Measurements from ENCODE around the gene PUDP. TPM values are rescaled to one million over a fixed set of nuclear protein-coding genes. Genes with fewer than 3 reads are reported as not detected.

The PUDP gene
- polyA plus RNA-seq, 3 donors, result 4.3 to 12.3 (median 8.0) TPM

DNA sequence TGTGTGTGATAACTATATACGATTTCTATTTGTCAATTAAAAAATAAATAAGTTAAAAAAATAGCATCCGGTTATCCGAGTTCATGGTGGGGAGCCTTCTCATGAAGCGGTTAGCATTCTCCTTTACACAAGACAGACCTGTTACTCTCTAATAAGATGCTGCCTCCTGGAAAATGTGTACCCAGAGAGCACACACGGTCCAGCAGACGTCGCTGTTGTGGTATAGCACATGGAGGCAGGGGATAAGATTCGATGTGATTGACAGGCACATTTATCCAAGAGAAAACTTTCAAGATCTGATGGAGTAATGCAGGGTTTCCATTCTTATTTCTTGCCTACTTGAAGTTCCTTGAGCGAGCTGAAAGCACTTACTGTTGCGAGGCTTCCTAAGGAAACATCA, 63.1 kb downstream of the PUDP start:
- no peak overlapping the region for H3K27ac ChIP-seq (ENCODE audit: low read depth, low read length)
- 96 to 97% (median 96%) methylated on average over 10 of the region's 10 CpGs for WGBS, 3 donors

DNA sequence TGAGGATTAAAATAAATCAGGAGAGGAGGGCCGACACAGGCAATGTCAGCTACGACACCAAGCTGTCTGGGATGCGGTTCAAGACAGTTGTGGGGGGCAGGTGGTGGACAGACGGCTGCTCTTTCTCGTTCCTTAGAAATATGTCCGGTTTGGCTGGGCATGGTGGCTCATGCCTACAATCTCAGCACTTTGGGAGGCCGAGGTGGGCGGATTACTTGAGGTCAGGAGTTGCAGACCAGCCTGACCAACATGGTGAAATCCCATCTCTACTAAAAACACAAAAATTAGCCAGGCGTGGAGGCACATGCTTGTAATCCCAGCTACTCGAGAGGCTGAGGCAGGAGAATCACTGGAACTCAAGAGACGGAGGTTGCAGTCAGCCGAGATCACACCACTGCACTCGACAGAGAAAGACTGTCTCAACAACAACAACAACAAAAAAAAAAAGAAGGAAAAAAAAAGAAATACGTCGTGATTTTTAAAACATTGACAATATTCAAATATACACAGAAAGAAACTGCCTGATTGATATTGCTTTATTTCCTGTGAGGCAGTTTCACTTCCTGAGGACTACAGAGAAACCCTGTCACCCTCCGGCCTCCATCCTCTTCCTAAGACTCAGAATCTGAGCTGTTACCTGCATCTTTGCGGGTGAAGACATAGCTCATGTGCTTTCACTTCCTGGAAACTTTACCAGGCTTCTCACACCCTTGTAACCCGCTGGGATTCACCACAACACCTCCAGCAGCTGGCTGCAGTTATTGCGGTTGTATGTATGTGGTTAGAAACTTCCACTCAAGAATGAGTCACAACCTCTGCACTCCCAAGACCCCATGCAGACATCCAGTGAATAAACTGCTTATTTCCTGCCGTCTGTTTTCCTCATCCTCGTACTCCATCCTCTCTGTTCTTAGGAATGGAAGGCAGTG, 64.2 kb downstream of the PUDP start:
- H3K27ac ChIP-seq (ENCODE audit: low read depth, low read length), result no peak overlapping the region
- WGBS, 3 donors, result 58 to 86% (median 66%) methylated on average over 21 of the region's 21 CpGs

DNA sequence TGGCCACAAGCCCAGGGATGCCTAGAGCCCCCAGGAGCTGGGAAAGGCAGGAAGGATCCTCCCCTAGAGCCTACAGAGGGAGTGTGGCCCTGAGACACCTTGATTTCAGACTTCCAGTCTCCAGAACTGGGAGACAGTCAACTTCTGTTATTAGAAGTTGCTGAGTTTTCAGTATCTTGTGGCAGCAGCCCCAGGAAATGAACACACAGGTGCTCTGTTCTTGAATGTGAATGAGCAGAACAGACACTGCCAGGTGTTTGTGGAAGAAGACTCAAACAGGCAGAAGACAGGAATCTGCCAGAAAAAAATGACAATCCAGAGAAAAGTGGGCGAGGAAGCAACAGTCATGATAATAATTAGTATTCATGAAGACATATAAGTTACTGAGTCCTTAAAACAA, 64.9 kb downstream of the PUDP start:
- WGBS, 3 donors, result 93 to 100% (median 97%) methylated on average over 1 of the region's 1 CpG
- no peak overlapping the region for H3K27ac ChIP-seq (ENCODE audit: low read depth, low read length)

DNA sequence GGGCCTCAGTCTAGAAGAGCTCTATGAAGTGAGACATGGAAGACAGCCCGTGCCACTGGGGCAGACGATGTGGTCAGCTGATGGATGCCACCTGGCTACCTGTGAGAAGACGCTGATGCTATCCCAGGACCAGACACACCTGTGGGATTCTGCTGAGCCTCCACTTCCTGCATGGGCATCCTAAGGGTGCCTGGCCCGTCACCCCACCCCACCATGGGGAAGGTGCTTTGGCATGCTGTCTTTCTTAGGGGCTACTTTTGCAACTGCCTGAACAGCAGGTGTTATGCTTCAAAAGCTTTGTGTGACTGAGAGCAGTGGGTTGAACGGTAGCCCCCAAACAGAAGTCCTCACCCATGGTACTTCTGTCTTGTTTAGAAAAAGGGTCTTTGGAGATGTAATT, 65.4 kb downstream of the PUDP start:
- whole genome bisulfite sequencing, 3 donors, result 78 to 95% (median 93%) methylated on average over 5 of the region's 5 CpGs
- no peak overlapping the region for H3K27ac ChIP-seq (ENCODE audit: low read depth, low read length)

DNA sequence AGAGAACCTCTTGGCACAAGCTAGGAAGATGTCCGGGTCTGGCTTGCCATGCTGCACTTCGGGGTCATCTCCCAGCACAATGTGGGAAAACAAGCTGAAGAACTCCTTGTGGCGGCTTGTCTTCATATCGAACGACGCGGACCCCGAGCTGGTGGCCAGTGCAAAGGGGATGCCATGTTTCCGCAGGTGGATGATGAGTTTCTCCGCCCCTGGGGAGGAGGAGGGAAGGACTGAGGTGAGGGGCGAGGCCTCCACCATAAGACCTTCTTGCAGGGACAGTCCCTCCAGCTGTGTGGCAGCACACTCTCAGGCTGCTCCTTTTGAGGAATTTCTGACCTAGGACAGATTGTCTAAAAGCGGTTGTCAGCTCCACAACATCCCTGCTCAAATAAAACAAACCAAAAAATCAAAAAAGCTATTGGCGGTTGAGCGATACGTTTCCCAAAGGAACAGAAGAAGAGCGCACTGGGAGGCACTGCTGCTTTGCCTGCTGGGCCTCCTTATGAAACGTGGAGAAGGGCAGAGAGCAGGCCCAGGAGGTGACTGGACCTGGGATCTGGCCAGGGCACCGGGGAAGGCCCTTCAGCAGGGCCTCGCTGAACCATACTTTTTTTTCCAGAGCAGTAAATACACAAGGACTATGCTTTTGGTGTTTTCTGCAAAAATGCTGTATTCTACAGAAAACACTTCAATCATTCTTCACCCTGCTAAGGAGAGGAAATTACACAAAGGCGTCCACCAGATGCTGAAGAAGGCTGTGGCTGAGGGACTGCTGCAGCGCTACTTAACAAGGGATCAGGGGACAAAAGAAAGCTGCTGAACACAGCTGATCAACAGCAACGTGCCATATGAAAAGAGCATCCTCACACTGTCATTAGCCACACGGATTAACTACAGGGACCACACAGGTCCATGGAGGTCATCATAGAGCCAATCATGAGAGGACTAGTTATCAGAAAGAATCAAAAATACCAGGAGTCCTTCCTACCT, 70.4 kb downstream of the PUDP start:
- 91 to 94% (median 93%) methylated on average over 23 of the region's 23 CpGs for WGBS, 3 donors
- H3K27ac ChIP-seq (ENCODE audit: low read depth, low read length), result no peak overlapping the region

DNA sequence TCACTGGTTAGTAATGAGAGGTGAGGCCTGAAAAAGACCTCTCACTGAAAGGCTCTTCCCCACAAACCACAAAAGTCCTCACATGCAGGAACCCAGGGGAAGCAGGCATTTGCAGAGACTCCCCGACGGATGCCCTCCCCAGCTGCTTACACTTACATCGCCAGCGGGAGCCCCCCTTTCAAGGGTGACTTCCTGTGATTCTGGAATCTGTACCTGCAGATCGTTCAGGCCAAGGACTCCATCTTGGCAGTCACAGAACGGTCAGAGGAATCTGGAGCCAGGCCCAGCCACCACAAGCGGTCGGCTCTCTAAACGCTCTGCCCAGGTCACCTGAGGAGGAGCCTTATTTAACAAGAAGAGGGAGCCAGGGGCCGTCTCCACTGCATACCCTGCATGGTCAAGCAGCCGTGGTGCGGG, 71.7 kb downstream of the PUDP start:
- 37 to 66% (median 49%) methylated on average over 12 of the region's 12 CpGs for WGBS, 3 donors
- H3K27ac ChIP-seq (ENCODE audit: low read depth, low read length), result no peak overlapping the region

DNA sequence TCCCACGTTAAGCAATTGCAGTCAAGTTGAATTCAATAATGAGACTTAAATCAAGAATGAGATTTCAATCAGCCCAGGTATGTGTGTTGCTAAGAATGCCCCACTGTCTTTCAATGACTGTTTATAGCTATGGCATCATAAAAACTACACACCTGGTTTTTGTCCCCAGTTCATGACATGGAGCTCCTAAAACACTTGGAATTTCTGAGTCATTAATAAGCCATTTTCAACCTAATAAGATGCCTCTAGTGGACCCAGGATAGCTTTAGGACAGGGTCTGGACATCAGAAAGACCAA, 73.1 kb downstream of the PUDP start:
- H3K27ac ChIP-seq (ENCODE audit: low read depth, low read length), result no peak overlapping the region
- 25 to 94% (median 93%) methylated on average over 1 of the region's 1 CpG for WGBS, 3 donors

DNA sequence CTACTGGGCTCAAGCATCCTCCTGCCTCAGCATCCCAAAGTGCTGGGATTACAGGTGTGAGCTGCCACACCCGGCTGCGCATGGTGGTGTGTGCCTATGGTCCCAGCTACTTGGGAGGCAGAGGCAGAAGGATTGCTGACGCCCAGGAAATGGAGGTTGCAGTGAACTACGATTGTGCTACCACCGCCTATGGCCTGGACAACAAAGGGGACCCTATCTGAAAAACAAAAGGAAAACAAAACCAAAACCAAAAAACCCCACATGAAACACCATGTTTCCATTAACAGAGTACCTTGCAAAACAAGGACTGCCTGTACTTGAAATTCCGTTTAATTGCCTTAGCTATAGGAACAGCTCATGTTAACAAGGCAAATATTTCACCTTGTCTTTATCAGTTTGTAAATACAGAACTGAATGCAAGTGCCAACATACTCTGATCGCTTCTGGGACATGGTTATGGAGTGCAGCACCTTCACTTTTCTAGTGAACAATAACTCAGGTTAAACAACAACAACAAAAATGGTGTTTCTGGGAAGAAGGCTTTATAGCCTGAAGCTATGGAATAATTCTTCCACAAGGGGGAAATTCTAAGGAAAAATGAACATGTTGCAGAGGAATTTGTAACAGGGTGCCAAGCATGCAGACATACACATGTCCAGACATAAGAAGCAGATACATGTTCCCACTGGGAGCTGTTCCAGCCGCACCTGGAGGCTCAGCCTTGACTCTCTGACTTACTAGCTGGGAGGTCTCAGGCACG, 73.6 kb downstream of the PUDP start:
- H3K27ac ChIP-seq (ENCODE audit: low read depth, low read length), result no peak overlapping the region
- WGBS, 3 donors, result 58 to 90% (median 87%) methylated on average over 9 of the region's 9 CpGs

DNA sequence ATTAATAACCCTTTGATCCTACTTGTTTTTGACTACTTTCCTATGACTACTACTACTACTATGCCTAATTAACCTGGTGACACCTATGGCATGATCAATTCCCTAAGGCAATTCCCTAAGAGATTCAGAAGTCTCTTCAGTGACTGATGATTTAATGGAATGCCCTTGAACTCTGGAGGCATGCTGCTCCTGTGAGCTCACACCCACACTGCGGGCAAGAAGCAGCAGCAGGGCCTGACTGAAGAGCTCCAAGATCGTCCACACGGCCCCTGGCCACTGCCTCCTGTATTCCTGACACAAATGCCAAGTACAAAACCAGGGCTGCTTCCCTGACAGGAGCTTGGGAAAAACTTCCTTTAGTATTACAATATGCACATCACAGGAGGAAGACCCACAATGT, 74.6 kb downstream of the PUDP start:
- H3K27ac ChIP-seq (ENCODE audit: low read depth, low read length), result no peak overlapping the region
- 64 to 81% (median 76%) methylated on average over 3 of the region's 3 CpGs for WGBS, 3 donors

DNA sequence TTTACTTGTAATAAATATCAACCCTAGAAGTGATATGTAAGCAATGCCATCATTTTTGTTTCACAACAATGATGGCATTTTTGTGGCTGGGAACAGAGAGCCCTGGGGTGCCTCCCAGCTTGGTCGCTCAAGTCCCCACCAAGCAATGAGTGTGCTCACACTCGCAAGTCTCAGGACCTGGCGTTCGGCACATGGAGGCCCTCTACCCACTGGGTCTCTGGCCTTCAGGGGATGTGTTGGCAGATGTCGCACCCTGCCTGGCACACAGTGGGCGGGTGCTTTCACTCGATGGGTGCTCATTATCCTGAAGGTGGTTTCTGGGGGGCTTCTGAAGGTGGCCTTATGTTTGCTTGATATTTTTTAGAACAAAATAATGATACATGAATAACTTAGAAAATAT, 75.1 kb downstream of the PUDP start:
- H3K27ac ChIP-seq (ENCODE audit: low read depth, low read length), result no peak overlapping the region
- 96 to 99% (median 97%) methylated on average over 7 of the region's 7 CpGs for WGBS, 3 donors

DNA sequence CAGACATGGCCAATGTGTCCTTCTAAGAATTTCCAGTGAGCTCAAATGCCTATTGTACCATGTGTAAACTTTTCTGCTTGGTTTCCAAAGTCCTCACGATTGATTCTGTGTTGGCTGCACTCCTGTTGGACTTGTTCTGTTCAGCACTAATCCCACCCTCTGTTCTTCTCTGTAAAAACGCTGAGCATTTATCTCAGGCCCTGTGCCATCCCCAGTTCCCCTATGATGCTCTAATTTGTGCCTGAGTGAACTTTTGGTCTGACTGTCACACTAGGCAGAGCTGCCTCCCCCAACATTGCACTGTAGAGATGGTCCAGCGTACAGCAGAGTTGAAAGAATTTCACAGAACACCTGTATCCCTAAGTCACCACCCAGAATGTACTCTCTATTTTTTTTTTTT, 76.6 kb downstream of the PUDP start:
- WGBS, 3 donors, result 49 to 79% (median 77%) methylated on average over 3 of the region's 3 CpGs
- no peak overlapping the region for H3K27ac ChIP-seq (ENCODE audit: low read depth, low read length)

DNA sequence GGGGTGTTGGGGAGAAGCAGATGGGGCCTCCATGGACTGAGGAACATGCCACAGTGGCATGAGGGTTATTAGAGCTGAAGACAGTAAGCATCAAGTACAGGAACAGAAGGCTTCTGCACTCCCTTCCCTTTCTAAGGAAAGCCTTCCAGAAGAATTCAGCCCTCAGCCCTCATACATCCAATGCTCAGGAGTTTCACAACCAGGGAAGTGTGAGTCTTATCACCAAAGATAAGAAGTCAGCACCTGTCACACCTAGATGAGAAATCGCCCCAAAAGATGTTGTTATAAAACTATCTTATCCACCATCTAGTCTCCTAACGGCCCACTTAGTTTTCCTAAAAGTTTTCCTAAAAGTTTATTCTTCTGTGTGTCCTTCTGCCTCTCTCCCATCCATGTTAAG, 78.4 kb downstream of the PUDP start:
- no peak overlapping the region for H3K27ac ChIP-seq (ENCODE audit: low read depth, low read length)
- WGBS, 3 donors, result 58 to 70% (median 67%) methylated on average over 2 of the region's 2 CpGs

DNA sequence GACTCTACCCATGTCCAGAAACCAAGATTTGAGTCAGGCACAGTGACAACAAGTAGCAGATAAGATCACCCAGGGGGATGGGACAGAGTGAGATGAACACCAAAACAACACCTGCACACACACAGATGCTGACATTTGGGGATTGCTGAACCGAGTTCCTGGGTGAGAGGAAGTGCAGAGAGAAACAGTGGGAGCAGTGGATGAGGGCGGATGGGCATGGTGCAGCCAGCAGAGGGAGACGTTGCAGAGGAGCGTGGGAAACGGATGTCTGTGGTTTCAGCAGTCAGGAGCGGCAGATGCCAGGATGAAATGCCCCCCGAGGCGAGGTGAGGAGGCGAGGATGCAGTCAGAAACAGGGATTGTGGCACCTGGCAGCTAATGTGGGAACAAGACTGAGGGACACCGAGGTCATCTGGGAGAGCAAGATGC, 79.0 kb downstream of the PUDP start:
- 48 to 81% (median 58%) methylated on average over 10 of the region's 10 CpGs for WGBS, 3 donors

DNA sequence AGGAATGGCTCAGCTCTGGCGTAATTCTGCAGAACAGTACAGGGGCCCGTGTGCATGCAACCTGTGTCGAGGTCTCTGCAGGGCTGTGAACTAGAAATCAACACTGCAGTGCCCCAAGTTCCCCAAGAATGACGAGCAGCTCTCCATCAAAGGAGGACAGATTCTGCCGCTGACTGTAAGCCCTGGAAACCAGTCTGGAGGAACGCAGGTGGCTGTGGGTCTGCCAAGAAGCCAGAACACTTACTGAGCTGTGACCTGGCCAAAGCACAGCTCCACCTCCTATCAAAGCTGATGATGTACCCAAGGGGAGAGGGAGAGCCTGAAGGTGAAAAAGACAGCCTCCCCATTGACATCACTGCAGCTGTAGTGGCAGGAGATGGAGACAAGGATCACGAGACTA, 80.7 kb downstream of the PUDP start:
- 93 to 97% (median 97%) methylated on average over 7 of the region's 7 CpGs for WGBS, 3 donors
- no peak overlapping the region for H3K27ac ChIP-seq (ENCODE audit: low read depth, low read length)

More for the DNA sequence above, 79.0 kb downstream of the PUDP start:
- no peak overlapping the region for H3K27ac ChIP-seq (ENCODE audit: low read depth, low read length)

DNA sequence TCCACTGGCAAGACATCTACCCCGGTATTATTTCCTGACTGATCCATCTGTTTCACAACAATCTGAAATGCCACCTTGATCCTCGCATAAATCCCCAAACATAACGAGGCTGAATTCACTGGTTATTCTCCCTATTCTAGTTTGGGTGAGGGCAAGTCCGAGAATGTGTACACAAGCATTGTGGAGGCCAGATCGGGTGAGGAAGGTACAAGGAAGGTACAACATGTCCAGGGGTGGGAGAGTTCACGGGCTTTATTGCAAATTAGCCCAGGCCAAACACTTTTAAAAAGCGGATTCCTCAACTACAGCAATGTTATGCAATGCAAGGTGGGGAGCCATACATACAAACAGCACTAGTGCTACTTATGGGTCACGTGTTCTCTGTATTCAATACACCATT, 82.5 kb downstream of the PUDP start:
- H3K27ac ChIP-seq (ENCODE audit: low read depth, low read length), result no peak overlapping the region
- 92 to 97% (median 93%) methylated on average over 8 of the region's 8 CpGs for WGBS, 3 donors

DNA sequence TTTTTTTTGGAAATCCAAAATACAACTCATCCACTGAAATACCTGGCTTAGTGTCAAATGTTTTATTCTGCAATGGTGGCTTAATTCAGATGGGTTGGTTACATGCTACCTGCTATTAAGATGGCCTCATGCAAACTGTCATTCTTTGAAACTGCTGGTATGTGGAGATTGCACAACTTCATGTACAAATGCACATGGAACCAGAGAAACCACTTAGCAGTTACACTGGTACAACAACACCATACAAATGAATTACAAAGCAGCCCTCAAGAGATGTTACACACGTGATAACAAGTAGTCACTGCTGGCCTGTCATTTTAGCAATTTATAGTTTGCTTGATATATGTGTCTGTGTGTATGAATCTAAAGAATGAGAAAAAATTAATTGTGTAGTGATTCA, 85.0 kb downstream of the PUDP start:
- H3K27ac ChIP-seq (ENCODE audit: low read depth, low read length), result no peak overlapping the region
- 77 to 90% (median 83%) methylated on average over 1 of the region's 1 CpG for WGBS, 3 donors

DNA sequence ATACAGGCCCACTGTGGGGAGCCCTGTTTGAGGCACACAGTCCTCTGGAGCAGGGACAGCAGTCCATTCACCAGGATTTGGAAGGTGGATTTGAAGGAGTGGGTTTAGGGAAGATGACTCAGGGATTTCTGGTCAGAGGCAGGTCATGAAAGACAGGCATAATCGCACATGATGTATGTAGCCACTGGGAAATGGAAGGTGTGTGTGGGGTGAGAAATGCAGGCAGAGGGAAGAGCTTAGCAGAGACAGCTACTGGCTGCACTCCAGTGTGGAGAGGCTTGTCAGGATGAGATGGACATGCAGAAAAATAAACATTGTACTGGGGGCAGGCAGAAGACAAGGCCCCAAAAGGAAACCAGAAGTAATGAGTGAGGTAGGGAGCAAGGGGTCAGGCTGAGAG, 85.7 kb downstream of the PUDP start:
- WGBS, 3 donors, result 56 to 82% (median 78%) methylated on average over 1 of the region's 1 CpG

DNA sequence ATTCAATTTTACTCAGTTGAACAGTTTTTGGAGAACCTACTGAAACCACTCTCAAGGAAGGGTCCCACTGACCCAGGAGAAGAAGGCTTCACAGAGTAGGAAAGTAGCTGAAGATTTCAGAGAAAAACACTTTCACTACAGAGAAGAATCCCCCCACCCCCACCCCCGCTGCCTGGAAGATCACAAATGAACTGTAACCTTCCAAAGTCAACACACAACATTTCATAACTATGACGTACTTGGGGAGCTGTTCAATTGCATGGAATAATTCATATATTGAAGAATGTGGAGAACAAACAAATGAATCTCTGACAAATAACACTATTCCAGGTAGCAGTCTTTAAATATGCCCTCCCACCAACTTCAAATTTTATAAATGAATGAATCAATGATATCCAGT, 86.5 kb downstream of the PUDP start:
- WGBS, 3 donors, result 76 to 97% (median 86%) methylated on average over 2 of the region's 2 CpGs
- H3K27ac ChIP-seq (ENCODE audit: low read depth, low read length), result no peak overlapping the region

More for the DNA sequence above, 85.7 kb downstream of the PUDP start:
- no peak overlapping the region for H3K27ac ChIP-seq (ENCODE audit: low read depth, low read length)

DNA sequence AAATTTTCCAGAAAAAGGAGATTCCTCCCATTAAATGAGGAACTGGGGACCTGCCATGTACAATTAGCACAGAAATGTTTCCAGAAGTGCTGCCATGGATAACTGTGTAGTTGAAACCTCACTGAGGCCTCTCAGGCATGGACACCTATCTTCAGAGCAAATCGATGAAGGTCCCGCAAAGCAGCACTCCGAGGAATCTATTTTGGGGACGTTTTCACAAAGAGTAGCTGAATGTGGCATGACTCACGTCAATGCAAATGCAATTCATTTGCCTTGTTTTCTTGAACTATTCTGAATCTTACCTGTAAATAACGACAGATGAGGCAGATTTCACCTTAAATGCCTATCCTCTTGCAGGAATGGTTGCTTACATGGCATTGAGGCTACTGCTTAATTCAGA, 87.5 kb downstream of the PUDP start:
- no peak overlapping the region for H3K27ac ChIP-seq (ENCODE audit: low read depth, low read length)
- 80 to 98% (median 96%) methylated on average over 6 of the region's 6 CpGs for WGBS, 3 donors
